HG03045 (cell line): Measurements from ENCODE around the gene FMN1.

ENCODE experiments used
- ATAC-seq: cut with Tn5 transposase; IDR thresholded peaks from one replicate; pipeline ENCODE4 v1.9.1; 2021; ENCODE audit warnings: mild to moderate bottlenecking, moderate library complexity; ENCODE audit not compliant: unreplicated experiment

FMN1 gene

DNA sequence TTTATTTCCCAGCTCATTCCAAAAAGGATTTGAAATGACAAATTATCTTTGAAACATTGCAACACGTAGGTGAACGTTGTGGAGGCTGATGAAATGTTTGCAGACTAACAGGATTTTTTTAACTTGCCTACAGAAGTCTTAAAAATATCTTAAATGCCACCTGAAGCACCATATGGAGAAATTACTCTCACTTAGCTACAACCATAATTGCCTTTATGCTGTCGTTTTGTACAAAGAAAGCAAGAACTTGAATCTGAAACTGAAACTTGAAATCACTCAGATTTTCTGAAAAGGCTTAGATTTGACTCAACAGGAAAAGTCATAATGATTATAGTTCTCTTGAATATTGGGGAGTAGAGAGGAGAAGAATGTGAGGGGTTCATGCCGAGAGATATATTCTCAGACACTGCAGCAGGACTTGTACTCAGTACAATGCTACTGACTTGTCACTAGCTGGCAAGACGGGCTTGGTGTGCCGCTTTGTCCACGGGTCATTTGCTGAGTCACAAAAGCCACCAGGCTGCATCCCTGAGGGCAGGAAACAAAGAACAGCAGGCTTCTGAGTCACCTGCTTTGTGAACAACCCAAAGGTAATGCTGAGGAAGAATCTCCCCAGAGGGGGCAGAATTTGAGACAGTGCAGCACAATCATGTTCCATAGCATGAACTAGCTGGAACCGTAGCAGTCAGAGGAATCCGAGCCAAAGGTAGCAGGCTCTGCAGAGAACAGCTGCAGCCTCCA is 7.1 kb upstream of the FMN1 start:
- peak; percentile 70 for ATAC-seq

DNA sequence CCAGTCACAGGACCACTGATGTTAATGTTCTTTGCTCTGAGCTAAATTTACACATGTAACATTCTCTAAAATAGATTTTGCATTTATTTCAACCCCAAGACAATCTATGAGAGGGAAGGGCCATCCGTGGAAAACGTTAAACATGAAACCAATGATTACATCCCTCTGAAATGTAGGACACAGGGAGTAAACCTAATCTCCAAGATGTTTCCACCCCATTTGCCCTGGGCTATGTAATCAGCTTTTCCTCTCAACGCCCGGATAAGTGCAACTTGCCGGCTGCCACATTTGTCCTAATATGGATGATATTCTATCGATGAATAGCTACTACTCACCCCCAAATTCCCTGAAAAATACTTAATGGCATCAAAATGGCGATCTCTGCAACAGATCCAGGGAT is 6.4 kb upstream of the FMN1 start:
- no peak for ATAC-seq

DNA sequence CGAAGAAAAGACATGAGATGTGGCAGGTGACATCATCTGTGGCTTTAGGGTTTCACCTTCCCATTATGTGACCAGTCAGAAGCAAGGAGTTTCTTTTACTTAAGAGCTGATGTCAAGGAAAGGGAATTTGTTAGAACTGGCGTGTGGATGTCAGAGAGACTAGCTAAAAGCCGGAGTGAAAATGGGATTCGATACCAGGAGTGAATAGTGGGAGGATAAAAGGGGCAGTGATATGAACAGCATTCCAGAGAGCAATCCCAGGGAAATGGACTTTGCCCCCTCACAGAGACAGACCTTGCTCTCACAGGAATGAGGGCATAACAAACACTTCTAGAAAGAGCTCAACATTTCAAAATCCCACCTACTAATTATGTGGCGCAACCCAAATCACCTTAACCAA is 5.9 kb upstream of the FMN1 start:
- no peak for ATAC-seq

DNA sequence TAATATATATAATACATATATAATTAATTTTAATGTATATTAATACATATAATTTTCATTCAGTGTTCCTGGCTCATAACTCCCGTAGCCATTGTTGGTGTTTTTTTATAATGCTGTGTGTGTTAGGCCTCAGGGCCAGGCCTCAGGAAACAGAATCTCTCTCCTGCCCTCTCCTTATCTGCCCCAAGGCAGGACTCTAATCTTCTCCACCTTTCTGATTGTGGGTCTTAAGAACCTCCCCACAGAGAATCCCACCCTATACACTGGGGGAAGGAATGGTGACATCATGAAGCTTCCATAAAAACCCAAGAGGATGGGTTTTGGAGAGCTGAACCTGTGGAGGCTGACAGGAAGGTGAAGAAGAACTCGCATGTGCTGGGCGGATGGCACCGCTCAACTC is 4.0 kb upstream of the FMN1 start:
- ATAC-seq, result no peak

- no peak for ATAC-seq
Observed at GRCh38 chr15:33197636-33198035, 3.1 kb upstream of the FMN1 start.

DNA sequence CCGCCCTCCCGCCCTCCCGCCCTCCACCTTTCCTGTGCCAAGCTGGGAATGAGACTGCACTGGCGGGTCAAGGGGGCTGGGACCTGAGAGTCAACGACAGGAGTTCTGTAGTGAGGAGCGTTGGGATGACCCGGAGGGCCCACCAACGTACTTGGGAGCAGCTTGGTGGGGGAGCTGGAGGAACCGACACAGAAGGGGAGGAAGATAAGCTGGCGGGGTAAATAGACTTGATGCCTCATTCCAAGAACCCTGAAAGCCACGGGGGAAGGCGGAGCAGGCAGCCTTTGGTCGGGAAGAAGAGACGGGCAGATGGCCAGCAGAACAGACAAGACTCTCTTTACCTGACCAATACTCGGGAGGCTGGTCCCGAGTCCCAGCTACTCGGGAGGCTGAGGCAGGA is 277 bp downstream of the FMN1 start:
- ATAC-seq, result no peak

- no peak for ATAC-seq
Observed at GRCh38 chr15:33191591-33191990, 2.9 kb downstream of the FMN1 start.

GRCh38 chr15:33190539-33190938 is 4.0 kb downstream of the FMN1 start:
- no peak for ATAC-seq

- ATAC-seq, result no peak
Observed at GRCh38 chr15:33188641-33189257, 5.8 kb downstream of the FMN1 start.

DNA sequence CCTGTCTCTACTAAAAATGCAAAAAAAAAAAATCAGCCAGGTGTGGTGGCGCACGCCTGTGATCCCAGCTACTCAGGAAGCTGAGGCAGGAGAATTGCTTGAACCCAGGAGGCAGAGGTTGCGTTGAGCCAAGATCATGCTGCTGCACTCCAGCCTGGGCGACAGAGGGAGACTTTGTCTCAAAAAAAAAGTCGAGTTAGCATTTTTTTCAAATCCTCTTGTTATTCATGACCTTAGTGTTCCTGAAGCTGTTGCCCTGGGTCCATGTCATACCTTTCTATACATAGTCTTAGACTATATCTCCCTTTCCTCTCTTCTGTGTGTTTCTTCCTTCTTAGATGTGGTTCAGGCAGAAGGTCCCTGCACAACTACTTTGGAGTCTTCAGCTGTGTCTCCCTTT is 6.4 kb downstream of the FMN1 start:
- no peak for ATAC-seq

DNA sequence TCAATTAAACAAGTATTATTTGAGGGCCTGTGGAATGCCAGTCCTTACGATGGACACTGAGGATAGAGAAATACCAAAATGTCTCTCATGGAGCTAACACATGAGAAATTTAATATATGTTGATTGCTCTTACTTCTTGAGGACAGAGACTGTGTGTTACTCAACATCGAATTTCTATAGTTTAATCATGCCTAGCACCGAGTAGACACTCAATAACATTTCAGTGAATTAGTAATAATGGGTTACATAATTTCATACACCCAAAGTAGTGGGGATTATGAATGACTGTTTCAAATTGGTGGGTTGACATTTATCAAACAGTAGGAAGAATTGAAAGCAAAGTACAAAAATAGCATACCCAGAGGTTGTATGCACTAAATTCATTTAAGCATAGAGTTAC is 11.2 kb downstream of the FMN1 start:
- ATAC-seq, result no peak

GRCh38 chr15:33182926-33183325 is 11.6 kb downstream of the FMN1 start:
- no peak for ATAC-seq

DNA sequence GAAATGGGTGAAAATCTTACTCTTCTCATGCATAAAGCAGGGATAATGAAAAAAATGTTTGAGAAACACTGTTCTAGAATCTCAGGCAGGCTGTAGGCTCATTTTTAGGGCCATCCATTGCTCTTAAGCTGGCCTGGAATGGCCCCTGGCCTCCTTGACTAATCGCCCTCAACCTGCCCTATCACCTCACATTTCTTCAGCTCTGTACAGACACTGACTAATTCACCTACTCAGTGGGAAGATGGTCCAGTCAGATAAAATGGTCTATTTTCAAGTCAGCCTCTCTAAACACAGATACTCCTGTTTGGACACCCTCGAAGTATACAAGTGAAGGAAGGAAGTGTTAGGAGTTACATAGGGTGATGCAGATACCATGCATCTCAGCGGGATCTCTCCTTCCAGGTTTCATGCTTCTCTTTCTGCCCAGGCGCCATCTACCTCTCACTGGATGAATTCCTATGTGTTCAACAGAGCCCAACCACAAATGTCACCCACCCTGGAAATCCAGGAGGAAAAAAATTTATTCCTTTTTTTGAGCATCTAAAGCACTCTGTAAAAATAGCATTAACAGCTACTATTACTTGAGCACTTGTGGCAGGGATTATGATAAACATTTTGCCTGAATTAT is 12.1 kb downstream of the FMN1 start:
- no peak for ATAC-seq

- no peak for ATAC-seq
Observed at GRCh38 chr15:33179874-33180273, 14.6 kb downstream of the FMN1 start.

- no peak for ATAC-seq
Observed at GRCh38 chr15:33171202-33171601, 23.3 kb downstream of the FMN1 start.

GRCh38 chr15:33169625-33170024 is 24.9 kb downstream of the FMN1 start:
- ATAC-seq, result no peak

DNA sequence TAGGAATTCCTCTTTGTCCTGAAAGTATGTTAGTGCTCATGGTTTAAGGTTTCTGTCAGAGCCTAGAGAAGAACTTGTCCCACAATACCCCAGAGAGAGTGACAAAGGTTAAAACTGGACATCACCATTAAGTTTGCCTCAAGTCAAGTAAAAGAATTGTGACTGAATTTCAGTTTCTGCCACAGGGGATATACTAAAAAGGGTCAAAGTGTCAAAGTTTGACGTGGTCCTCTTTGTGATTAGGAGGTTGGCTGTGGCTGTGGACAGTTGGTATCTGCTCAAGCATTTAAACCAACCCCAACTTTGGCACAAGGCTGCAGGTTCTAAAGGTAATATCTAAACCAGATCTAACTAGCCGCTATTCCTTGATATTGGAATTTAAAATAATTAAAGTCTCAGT is 26.1 kb downstream of the FMN1 start:
- no peak for ATAC-seq

- ATAC-seq, result no peak
Observed at GRCh38 chr15:33163816-33164215, 30.7 kb downstream of the FMN1 start.

- no peak for ATAC-seq
Observed at GRCh38 chr15:33161209-33161608, 33.3 kb downstream of the FMN1 start.

- no peak for ATAC-seq
Observed at GRCh38 chr15:33160581-33161165, 33.8 kb downstream of the FMN1 start.

DNA sequence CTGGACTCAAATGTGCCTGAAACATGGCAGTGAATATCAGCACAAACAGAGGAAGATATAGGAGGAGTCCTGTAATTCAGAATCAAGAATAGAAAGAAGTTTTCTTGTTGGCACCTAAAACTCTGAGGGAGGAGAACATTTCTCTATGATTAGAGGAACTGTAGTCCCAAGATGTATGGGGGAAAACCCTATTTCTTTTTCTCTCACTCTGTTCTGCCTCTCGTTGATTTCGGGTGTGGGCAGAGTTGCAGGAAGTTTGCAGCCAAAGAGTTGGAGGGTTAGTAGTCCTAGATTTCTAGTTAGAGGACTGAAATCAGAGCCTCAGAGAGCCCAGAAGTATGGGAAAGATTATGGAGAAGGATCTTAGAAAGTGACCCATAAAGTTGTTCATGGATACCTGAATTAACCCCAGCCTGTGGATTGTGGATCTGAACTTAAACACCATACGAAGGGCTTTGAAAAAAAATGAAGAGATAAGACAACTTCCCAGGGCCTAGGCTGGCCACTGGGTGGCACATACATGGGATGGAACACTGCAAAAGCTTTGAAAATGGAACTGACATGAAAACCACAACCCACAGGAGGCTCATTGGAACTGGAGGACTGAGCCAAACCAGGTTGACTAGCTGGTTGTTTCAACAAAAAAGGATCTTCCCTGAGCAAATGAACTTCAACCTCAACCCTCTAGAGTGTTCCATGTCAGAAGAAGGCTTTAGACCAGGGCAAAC is 34.6 kb downstream of the FMN1 start:
- ATAC-seq, result no peak
